ENCODE results near the gene ANAPC10. TPM values are rescaled to one million over a fixed set of nuclear protein-coding genes. Genes with fewer than 3 reads are reported as not detected.

ANAPC10 gene
- total and polyA plus RNA-seq, 2 of the 4 experiments (the other 2 are of a cell fraction) = 17.1 to 22.4 TPM

DNA sequence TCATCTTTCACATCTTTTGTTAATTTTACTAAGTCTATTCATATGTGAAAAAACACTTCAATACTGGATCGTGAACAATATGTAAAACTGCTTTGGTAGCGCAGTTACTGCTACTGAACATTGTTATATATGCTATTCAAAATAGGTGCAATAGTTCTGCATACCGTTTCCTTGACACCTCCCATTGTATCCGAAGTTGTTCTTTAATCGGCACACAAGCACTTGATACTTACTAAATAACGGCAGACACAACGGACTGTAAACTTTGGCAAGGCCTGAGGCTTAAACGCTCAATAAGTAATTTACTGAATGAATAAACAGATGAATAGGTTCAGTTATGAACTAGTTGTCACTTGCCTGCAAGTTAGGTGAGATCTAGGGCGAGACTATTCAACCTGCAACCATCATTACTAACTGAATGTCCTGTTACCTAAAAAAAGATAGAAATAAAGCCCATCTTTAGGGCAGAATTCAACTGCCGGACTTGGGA, 620 bp downstream of the ANAPC10 start:
- Histone ChIP-seq H3K14ac (replicated peaks; ENCODE audit: low read depth, low read length) (peak overlapping the region; percentile 53; the same call in 1 of the 2 replicates), H4K5ac (ENCODE audit: low read depth, low read length) (peak overlapping the region; percentile 42; the same call in 1 of the 2 replicates), H3K9me1 (ENCODE audit: insufficient read depth, low read length) (peaks cover 3% of the 10 kb centered on the region; the same call in 1 of the 2 replicates), H3K4ac (ENCODE audit: low read depth, low read length) (peak overlapping the region; percentile 94), H2AK9ac (replicated peaks; ENCODE audit: low read depth, low read length, poor library complexity) (peak overlapping the region; percentile 94), H2BK120ac (ENCODE audit: low read depth, low read length) (0 out of 2 replicates have a peak overlapping the region, but pooled peaks have one; percentile 8), H3K4me2 (ENCODE audit: low read depth, low read length) (peak overlapping the region; percentile 38), H3K56ac (ENCODE audit: extremely low read depth, insufficient read depth, low read length) (peak overlapping the region; percentile 92), H3K18ac (ENCODE audit: low read depth, low read length) (no peak overlapping the region), H2BK15ac (ENCODE audit: low read depth, low read length) (no peak overlapping the region), H3K9me3 (ENCODE audit: control insufficient read depth, insufficient read depth, low read length) (peaks cover 2% of the 10 kb centered on the region; the same call in 1 of the 2 replicates), H3K4me1 (ENCODE audit: control insufficient read depth, insufficient read depth, low read length) (no peaks in the 10 kb centered on the region), H4K8ac (ENCODE audit: low read depth in 2 of 2, low read length in 2 of 2) (peak overlapping the region; percentile 81 to 96), H3K27ac (ENCODE audit: insufficient read depth, low read length) (peak overlapping the region; percentile 79), H3K27me3 (ENCODE audit: control insufficient read depth, insufficient read depth, low read length) (no peaks in the 10 kb centered on the region), H3K23ac (ENCODE audit: low read depth, low read length) (peak overlapping the region; percentile 90), H4K20me1 (ENCODE audit: insufficient read depth, low read length) (no peaks in the 10 kb centered on the region; the same call in 1 of the 2 replicates), H2AFZ (replicated peaks; ENCODE audit: low read length, poor library complexity) (peak overlapping the region; percentile 93), H4K91ac (ENCODE audit: insufficient read depth, low read depth, low read length) (no peak overlapping the region), H3K4me3 (ENCODE audit: insufficient read depth, low read depth, low read length) (peak overlapping the region; percentile 60), H2BK20ac (ENCODE audit: low read depth, low read length) (no peak overlapping the region), H3K36me3 (ENCODE audit: control insufficient read depth, insufficient read depth, low read length) (peaks cover 8% of the 10 kb centered on the region), H2AK5ac (ENCODE audit: low read depth, low read length) (no peak overlapping the region), H3K9ac (ENCODE audit: low read depth, low read length) (peak overlapping the region; percentile 87), H2BK5ac (ENCODE audit: low read depth, low read length, poor library complexity, severe bottlenecking) (peak overlapping the region; percentile 14), H3K79me1 (ENCODE audit: low read depth in 1 of 2, low read length in 2 of 2) (peaks cover 20 to 35% of the 10 kb centered on the region in 2 experiments)
- ChIA-PET CTCF (interaction anchor here (0.5 to 1.3 kb wide), 3 partner anchors 12 to 644 kb away, joined by 3 to 8 read pairs (median 6); no protein-coding TSS in a partner anchor), POLR2A (ENCODE audit: unreplicated experiment) (interaction anchor here (0.6 kb wide), 2 partner anchors 9 to 55 kb away, joined by 3 read pairs; no protein-coding TSS in a partner anchor)
- ATAC-seq (ENCODE audit: low read depth) = no peak
- DNase-seq = no peak
- TSS peak; percentile 77 for BruUV-seq (replicated peaks)
- intact Hi-C loops (cut with micrococcal nuclease) = loop anchor here (1.0 to 10.0 kb wide), 3 partner anchors 387 to 922 kb away; partner anchors contain the start of genes HHIP and SMAD1
- no CpG with 5 or more reads among the region's 10 CpGs for WGBS, 2 experiments (ENCODE audit: extremely low coverage in 2 of 2, insufficient read length in 1 of 2)
- in situ Hi-C loops (cut with MboI; ENCODE audit: low sequenced_read_pairs) = no loop called here
- dilution Hi-C loops (cut with HindIII; ENCODE audit: low sequenced_read_pairs, unreplicated experiment) = no loop called here
- TF ChIP-seq NFE2L2 (IDR thresholded peaks at IDR 0.05; ENCODE audit: low read depth, low read length) = no peak
- TF ChIP-seq, protein P1, sequence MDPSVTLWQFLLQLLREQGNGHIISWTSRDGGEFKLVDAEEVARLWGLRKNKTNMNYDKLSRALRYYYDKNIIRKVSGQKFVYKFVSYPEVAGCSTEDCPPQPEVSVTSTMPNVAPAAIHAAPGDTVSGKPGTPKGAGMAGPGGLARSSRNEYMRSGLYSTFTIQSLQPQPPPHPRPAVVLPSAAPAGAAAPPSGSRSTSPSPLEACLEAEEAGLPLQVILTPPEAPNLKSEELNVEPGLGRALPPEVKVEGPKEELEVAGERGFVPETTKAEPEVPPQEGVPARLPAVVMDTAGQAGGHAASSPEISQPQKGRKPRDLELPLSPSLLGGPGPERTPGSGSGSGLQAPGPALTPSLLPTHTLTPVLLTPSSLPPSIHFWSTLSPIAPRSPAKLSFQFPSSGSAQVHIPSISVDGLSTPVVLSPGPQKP (IDR thresholded peaks at IDR 0.05; ENCODE audit: borderline replicate concordance, low read depth, low read length) = no peak
- no peak for TF ChIP-seq FOS (IDR thresholded peaks at IDR 0.05; ENCODE audit: low read depth, low read length)
- no peak for TF ChIP-seq RAD21 (IDR thresholded peaks at IDR 0.05; ENCODE audit: low read length)
- TF ChIP-seq RFX5 (IDR thresholded peaks at IDR 0.05; ENCODE audit: low read depth, low read length) = no peak
- no peak for TF ChIP-seq CHD1 (IDR thresholded peaks at IDR 0.05; ENCODE audit: low read depth, low read length)
- TF ChIP-seq, protein P2, sequence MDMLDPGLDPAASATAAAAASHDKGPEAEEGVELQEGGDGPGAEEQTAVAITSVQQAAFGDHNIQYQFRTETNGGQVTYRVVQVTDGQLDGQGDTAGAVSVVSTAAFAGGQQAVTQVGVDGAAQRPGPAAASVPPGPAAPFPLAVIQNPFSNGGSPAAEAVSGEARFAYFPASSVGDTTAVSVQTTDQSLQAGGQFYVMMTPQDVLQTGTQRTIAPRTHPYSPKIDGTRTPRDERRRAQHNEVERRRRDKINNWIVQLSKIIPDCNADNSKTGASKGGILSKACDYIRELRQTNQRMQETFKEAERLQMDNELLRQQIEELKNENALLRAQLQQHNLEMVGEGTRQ (IDR thresholded peaks at IDR 0.05; ENCODE audit: low read depth, low read length) = no peak
- TF ChIP-seq MXI1 (IDR thresholded peaks at IDR 0.05; ENCODE audit: borderline replicate concordance, low read depth, low read length) = no peak
- TF ChIP-seq, protein P3, sequence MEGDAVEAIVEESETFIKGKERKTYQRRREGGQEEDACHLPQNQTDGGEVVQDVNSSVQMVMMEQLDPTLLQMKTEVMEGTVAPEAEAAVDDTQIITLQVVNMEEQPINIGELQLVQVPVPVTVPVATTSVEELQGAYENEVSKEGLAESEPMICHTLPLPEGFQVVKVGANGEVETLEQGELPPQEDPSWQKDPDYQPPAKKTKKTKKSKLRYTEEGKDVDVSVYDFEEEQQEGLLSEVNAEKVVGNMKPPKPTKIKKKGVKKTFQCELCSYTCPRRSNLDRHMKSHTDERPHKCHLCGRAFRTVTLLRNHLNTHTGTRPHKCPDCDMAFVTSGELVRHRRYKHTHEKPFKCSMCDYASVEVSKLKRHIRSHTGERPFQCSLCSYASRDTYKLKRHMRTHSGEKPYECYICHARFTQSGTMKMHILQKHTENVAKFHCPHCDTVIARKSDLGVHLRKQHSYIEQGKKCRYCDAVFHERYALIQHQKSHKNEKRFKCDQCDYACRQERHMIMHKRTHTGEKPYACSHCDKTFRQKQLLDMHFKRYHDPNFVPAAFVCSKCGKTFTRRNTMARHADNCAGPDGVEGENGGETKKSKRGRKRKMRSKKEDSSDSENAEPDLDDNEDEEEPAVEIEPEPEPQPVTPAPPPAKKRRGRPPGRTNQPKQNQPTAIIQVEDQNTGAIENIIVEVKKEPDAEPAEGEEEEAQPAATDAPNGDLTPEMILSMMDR (conservative IDR thresholded peaks at IDR 0.05; ENCODE audit: low read depth, low read length) = no peak
- TF ChIP-seq MAZ (IDR thresholded peaks at IDR 0.05; ENCODE audit: borderline replicate concordance, low read depth, low read length) = no peak; the same call in 1 of the 2 replicates
- TF ChIP-seq POLR2A (IDR thresholded peaks at IDR 0.05; ENCODE audit: low read depth, low read length) = no peak
- TF ChIP-seq MAFK (IDR thresholded peaks at IDR 0.05; ENCODE audit: low read depth, low read length) = no peak
- TF ChIP-seq BHLHE40 (IDR thresholded peaks at IDR 0.05; ENCODE audit: low read depth, low read length) = no peak
- no peak for TF ChIP-seq RCOR1 (IDR thresholded peaks at IDR 0.05; ENCODE audit: insufficient replicate concordance, low read length)
- no peak for TF ChIP-seq CEBPB (IDR thresholded peaks at IDR 0.05; ENCODE audit: low read depth, low read length)

All from IMR-90 (cell line).